ENCODE data around the gene USP30. TPM values are rescaled to one million over a fixed set of nuclear protein-coding genes. Genes with fewer than 3 reads are reported as not detected.
A peak's percentile ranks its signal among the peaks of the same experiment; 100 is the strongest.
"Not testable (repeated sequence)": the region's sequence is repeated elsewhere in the genome, so short reads cannot be mapped to it uniquely, and the experiment has no call there.

USP30 gene
- total and polyA plus RNA-seq, 7 experiments from 2014 or later, result 7.8 to 15.7 (median 12.9) TPM

DNA sequence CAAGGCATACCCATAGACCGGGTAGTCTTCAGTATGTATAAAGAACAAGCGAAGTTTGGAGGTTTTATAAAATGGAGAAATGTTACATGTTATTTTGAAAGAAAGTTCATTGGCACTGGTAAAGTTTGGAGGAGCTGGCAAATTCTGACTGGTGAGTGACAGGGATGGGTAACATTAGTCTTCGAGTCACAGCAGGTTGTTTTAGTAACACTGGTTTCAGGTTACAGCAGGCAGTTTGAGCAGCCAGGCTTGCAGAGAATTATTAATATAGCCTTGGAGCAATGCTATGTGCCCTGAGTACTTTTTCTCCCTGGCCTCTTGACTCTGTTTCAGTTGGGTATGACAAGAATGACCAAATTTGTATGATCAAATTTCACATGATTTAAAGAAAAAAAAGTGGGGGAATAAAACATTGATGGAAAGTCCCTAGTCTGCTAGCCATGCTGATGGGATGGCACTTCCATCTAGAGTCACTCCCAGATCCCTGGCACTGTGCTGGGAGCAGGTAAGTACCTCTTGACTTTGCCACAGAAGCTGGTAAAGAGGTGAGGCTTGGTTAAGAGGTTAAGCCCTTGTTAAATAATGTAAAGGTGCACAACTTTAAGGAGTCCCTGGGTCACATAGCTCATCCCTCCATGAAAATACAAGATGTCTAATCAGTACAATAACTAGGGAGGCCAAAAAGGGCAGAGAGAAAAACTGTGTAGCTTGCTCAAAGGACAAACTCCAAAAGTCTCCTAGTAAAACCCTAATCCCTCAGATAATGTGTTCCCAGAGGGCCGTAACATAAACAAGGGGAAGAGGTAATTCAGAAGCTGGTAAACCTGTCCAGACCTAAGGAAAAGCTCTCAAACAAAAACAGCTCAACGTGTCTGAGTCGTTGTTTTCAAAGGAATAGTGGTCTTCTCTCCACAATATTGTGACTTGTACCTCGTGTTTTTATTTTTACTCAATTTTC is 18.9 kb upstream of the USP30 start:
- CTCF ChIA-PET, result no interaction called here
- H3K27me3 Mint-ChIP-seq, result peaks cover 11 to 31% (median 16%) of the 10 kb centered on the region in 5 donors
- Histone ChIP-seq H3K4me1 (ENCODE audit: control insufficient read depth in 2 of 2, insufficient read depth in 2 of 2, low read length in 2 of 2) (no peaks in the 10 kb centered on the region), H3K36me3 (ENCODE audit: control insufficient read depth in 2 of 3, insufficient read depth in 3 of 3, low read length in 3 of 3) (no peaks in the 10 kb centered on the region), H3K4me3 (ENCODE audit: low read length) (no peak overlapping the region), H3K27me3 (ENCODE audit: control insufficient read depth in 2 of 2, insufficient read depth in 2 of 2, low read length in 2 of 2) (no peaks in the 10 kb centered on the region), H3K9me3 (ENCODE audit: control insufficient read depth in 2 of 3, low read length in 3 of 3) (peaks cover 0 to 4% (median 0%) of the 10 kb centered on the region in 3 experiments), H3K27ac (ENCODE audit: low read depth, low read length) (no peak overlapping the region)
- H3K4me1 Mint-ChIP-seq, result no peaks in the 10 kb centered on the region
- intact Hi-C loops (cut with micrococcal nuclease), result no loop called here
- POLR2A ChIA-PET, result no interaction called here
- peaks cover 3 to 44% (median 21%) of the 10 kb centered on the region in 11 donors for H3K9me3 Mint-ChIP-seq
- no peak for DNase-seq
- H3K4me3 Mint-ChIP-seq, result no peak overlapping the region
- ATAC-seq, result no peak
- peaks cover 0 to 12% (median 5%) of the 10 kb centered on the region in 5 donors for H3K36me3 Mint-ChIP-seq
- no peak overlapping the region for H3K27ac Mint-ChIP-seq

DNA sequence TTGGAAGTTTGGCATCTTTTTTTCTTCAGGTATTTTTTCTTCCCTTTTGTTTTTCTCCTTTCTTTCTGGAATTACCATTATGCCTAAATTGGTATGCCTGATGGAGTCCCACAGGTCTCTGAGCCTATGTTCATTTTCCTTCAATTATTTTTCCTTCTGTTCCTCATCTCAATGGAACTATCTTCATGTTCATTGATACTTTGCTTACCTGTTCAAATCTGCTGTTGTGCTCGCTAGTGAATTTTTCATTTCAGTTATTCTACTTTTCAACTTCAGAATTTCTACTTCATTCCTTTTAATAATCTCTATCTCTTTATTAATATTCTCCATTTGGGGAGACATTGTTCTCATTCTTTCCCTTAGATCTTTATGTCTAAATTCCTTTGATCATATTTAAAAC is 15.4 kb upstream of the USP30 start:
- peaks cover 3 to 59% (median 22%) of the 10 kb centered on the region in 11 donors for H3K9me3 Mint-ChIP-seq
- POLR2A ChIA-PET, result no interaction called here
- ATAC-seq (no peak), DNase-seq (no peak)
- Histone ChIP-seq H3K36me3 (ENCODE audit: control insufficient read depth in 2 of 3, insufficient read depth in 3 of 3, low read length in 3 of 3) (no peaks in the 10 kb centered on the region), H3K4me1 (ENCODE audit: control insufficient read depth in 2 of 2, insufficient read depth in 2 of 2, low read length in 2 of 2) (no peaks in the 10 kb centered on the region), H3K27ac (ENCODE audit: low read depth, low read length) (no peak overlapping the region), H3K9me3 (ENCODE audit: control insufficient read depth in 2 of 3, low read length in 3 of 3) (peaks cover 0 to 10% (median 0%) of the 10 kb centered on the region in 3 experiments), H3K27me3 (ENCODE audit: control insufficient read depth in 2 of 2, insufficient read depth in 2 of 2, low read length in 2 of 2) (no peaks in the 10 kb centered on the region), H3K4me3 (ENCODE audit: low read length) (no peak overlapping the region)
- H3K4me3 Mint-ChIP-seq, result no peak overlapping the region
- H3K27me3 Mint-ChIP-seq, result peaks cover 5 to 21% (median 11%) of the 10 kb centered on the region in 5 donors
- peaks cover 0 to 12% (median 5%) of the 10 kb centered on the region in 5 donors for H3K36me3 Mint-ChIP-seq
- no peaks in the 10 kb centered on the region for H3K4me1 Mint-ChIP-seq
- H3K27ac Mint-ChIP-seq, result no peak overlapping the region
- CTCF ChIA-PET, result no interaction called here
- intact Hi-C loops (cut with micrococcal nuclease), result no loop called here

DNA sequence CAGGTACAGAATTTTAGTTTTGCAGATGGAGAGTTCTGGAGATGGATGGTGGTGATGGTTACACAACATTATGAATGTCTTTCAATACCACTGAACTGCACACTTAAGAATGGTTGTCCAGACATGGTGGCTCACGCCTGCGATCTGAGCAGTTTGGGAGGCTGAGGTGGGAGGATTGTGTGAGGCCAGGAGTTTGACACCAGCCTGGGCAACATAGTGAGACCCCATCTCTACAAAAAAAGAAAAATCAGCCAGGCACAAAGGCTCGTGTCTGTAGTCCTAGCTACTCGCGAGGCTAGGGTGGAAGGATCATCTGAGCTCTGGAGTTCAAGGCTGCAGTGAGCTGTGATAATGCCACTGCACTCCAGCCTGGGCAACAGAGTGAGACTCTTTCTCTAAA is 8.1 kb upstream of the USP30 start:
- Histone ChIP-seq H3K4me3 (ENCODE audit: low read length) (no peak overlapping the region), H3K9me3 (ENCODE audit: control insufficient read depth in 2 of 3, low read length in 3 of 3) (peaks cover 0 to 6% (median 0%) of the 10 kb centered on the region in 3 experiments), H3K27ac (ENCODE audit: low read depth, low read length) (no peak overlapping the region), H3K27me3 (ENCODE audit: control insufficient read depth in 2 of 2, insufficient read depth in 2 of 2, low read length in 2 of 2) (no peaks in the 10 kb centered on the region), H3K36me3 (ENCODE audit: control insufficient read depth in 2 of 3, insufficient read depth in 3 of 3, low read length in 3 of 3) (no peaks in the 10 kb centered on the region), H3K4me1 (ENCODE audit: control insufficient read depth in 2 of 2, insufficient read depth in 2 of 2, low read length in 2 of 2) (no peaks in the 10 kb centered on the region)
- no peak for DNase-seq
- Mint-ChIP-seq H3K27me3 (peaks cover 12 to 16% (median 12%) of the 10 kb centered on the region in 5 donors), H3K9me3 (peaks cover 0 to 7% (median under 1%) of the 10 kb centered on the region in 11 donors), H3K4me1 (peaks cover 0 to 6% (median 0%) of the 10 kb centered on the region in 7 donors), H3K27ac (peak overlapping the region in 1 of 9 donors; percentile 8), H3K36me3 (peaks cover 0 to 3% (median 0%) of the 10 kb centered on the region in 5 donors), H3K4me3 (no peak overlapping the region)
- intact Hi-C loops (cut with micrococcal nuclease), result no loop called here
- ChIA-PET CTCF (no interaction called here), POLR2A (no interaction called here)
- ATAC-seq, result no peak

DNA sequence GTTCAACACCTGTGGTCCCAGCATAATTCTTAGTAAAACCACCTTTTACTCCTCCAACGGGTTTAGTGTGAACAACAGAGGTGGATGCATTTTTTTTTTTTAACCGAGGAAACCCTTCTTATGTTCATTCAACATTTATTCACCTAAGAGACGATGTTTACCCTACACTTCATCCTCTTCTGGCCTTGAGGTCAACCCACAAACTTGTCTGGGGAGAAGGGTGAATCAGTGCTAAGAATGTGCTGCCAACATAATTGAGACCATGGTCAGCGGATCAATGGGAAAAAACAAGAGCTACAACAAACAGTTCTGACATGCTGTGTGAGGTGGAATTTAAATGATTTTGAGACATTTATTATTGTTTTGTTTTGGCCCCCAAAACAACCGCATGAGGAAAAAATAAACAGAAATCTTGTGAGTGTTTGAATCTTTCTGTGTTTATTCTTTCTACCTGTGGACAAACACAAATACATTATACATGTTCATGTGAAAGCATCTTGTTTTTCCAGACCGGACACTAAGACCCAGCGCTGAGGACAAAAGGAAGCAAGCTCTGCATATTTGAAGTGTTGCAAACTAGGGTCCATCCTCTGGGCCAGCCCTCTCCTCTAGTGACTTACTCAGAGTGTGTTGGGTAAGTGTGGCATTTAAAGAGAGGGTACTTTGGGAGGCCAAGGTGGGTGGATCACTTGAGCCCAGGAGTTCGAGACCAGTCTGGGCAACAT is 5.1 kb upstream of the USP30 start:
- Histone ChIP-seq H3K27me3 (ENCODE audit: control insufficient read depth in 2 of 2, insufficient read depth in 2 of 2, low read length in 2 of 2) (no peaks in the 10 kb centered on the region), H3K27ac (ENCODE audit: low read depth, low read length) (no peak overlapping the region), H3K4me3 (ENCODE audit: low read length) (no peak overlapping the region), H3K4me1 (ENCODE audit: control insufficient read depth in 2 of 2, insufficient read depth in 2 of 2, low read length in 2 of 2) (peaks cover 0 to 6% of the 10 kb centered on the region in 2 donors), H3K9me3 (ENCODE audit: control insufficient read depth in 2 of 3, low read length in 3 of 3) (no peaks in the 10 kb centered on the region), H3K36me3 (ENCODE audit: control insufficient read depth in 2 of 3, insufficient read depth in 3 of 3, low read length in 3 of 3) (no peaks in the 10 kb centered on the region)
- Mint-ChIP-seq H3K4me3 (no peak overlapping the region), H3K9me3 (peaks cover 0 to 2% (median 0%) of the 10 kb centered on the region in 11 donors), H3K27ac (peak overlapping the region in 1 of 9 donors; percentile 45), H3K36me3 (peaks cover 0 to 4% (median 0%) of the 10 kb centered on the region in 5 donors), H3K4me1 (peaks cover 3 to 12% (median 6%) of the 10 kb centered on the region in 7 donors), H3K27me3 (peaks cover 0 to 11% (median 7%) of the 10 kb centered on the region in 5 donors)
- no peak for ATAC-seq
- ChIA-PET POLR2A (no interaction called here), CTCF (interaction anchor here (0.7 kb wide), 1 partner anchor 540 kb away, joined by 3 read pairs; no protein-coding TSS in a partner anchor)
- DNase-seq, result no peak
- intact Hi-C loops (cut with micrococcal nuclease), result no loop called here

DNA sequence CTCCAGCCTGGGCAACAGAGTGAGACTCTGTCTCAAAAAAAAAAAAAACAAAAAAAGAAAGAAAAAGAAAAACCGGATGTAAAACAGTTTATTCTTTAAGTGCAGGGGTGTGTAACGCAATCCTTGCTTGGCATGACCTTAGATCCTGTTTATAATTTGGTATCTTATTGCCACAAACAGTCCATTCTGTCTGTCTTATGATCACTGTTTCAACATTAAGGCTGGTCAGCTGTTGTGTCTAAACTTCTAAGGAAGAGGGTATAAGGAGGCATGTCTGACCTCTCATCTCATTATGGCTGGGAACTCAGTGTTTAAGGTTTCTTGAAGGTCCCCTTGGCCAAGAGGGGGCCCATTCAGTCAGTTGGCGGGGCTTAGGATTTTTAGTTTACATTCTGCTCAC is 3.7 kb upstream of the USP30 start:
- intact Hi-C loops (cut with micrococcal nuclease); H3K4me1 ChIP-seq (ENCODE audit: control insufficient read depth in 2 of 2, insufficient read depth in 2 of 2, low read length in 2 of 2); DNase-seq; H3K27ac ChIP-seq (ENCODE audit: low read depth, low read length); H3K9me3 Mint-ChIP-seq; H3K27me3 Mint-ChIP-seq; H3K36me3 Mint-ChIP-seq; CTCF ChIA-PET; H3K4me3 ChIP-seq (ENCODE audit: low read length); POLR2A ChIA-PET; H3K27me3 ChIP-seq (ENCODE audit: control insufficient read depth in 2 of 2, insufficient read depth in 2 of 2, low read length in 2 of 2); ATAC-seq; H3K36me3 ChIP-seq (ENCODE audit: control insufficient read depth in 2 of 3, insufficient read depth in 3 of 3, low read length in 3 of 3); H3K4me3 Mint-ChIP-seq; H3K9me3 ChIP-seq (ENCODE audit: control insufficient read depth in 2 of 3, low read length in 3 of 3): not testable (repeated sequence)
- Mint-ChIP-seq H3K4me1 (peaks cover 9 to 17% (median 11%) of the 10 kb centered on the region in 7 donors), H3K27ac (peak overlapping the region in 2 of 9 donors; percentile 10 to 23)

DNA sequence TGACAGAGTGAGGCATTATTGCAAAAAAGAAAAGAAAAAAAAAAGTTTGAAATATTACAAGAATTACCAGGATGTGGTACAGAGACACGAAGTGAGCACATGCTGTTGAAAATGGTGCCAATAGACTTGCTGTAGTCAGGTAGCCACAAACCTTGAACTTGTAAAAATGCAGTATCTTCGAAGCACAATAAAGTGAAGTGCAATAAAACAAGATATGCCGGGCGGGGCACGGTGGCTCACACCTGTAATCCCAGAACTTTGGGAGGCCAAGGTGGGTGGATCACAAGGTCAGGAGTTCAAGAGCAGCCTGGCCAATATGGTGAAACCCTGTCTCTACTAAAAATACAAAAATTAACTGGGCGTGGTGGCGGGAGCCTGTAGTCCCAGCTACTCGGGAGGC is 2.6 kb upstream of the USP30 start:
- H3K36me3 Mint-ChIP-seq; POLR2A ChIA-PET; H3K9me3 Mint-ChIP-seq; ATAC-seq; DNase-seq; H3K27me3 ChIP-seq (ENCODE audit: control insufficient read depth in 2 of 2, insufficient read depth in 2 of 2, low read length in 2 of 2); H3K27me3 Mint-ChIP-seq; CTCF ChIA-PET; H3K36me3 ChIP-seq (ENCODE audit: control insufficient read depth in 2 of 3, insufficient read depth in 3 of 3, low read length in 3 of 3); H3K27ac ChIP-seq (ENCODE audit: low read depth, low read length); H3K4me3 ChIP-seq (ENCODE audit: low read length); H3K4me3 Mint-ChIP-seq; H3K9me3 ChIP-seq (ENCODE audit: control insufficient read depth in 2 of 3, low read length in 3 of 3): not testable (repeated sequence)
- intact Hi-C loops (cut with micrococcal nuclease), result loop anchor here (5.0 kb wide), 3 partner anchors 317 to 1362 kb away; partner anchors contain the start of genes ANAPC7 (in 1 of the 2), CORO1C (in 1 of the 2) and PWP1 (in 1 of the 2)
- H3K4me1 ChIP-seq (ENCODE audit: control insufficient read depth in 2 of 2, insufficient read depth in 2 of 2, low read length in 2 of 2), result peaks cover 10 to 13% of the 10 kb centered on the region in 2 donors
- peaks cover 13 to 21% (median 17%) of the 10 kb centered on the region in 7 donors for H3K4me1 Mint-ChIP-seq
- peak overlapping the region in 1 of 9 donors; percentile 45 for H3K27ac Mint-ChIP-seq

Data from naive thymus-derived CD4-positive, alpha-beta T cell (primary cell).